H1 (cell line): ENCODE measurements around the gene ERI2. TPM values are rescaled to one million over a fixed set of nuclear protein-coding genes. Genes with fewer than 3 reads are reported as not detected.

Source experiments
- CTCF ChIA-PET: fragments of 300-600 bp; sonication (Branson Sonifier 250); formaldehyde crosslinking; loops from one replicate; lab custom pipeline; 2021; ENCODE audit not compliant: partially characterized antibody; lab: Charles Lee
- POLR2A ChIA-PET: fragments of 300-600 bp; sonication (Branson Sonifier 250); formaldehyde crosslinking; loops from one replicate; lab custom pipeline; 2021; ENCODE audit warnings: inconsistent platforms; ENCODE audit not compliant: partially characterized antibody; lab: Charles Lee
- DNase-seq, 2 experiments: peaks; one replicate each; pipeline versions ENCODE4 v3.0.0 to v3.0.0-alpha.2; 2010 to 2022; ENCODE audit warnings: low spot score in 2 of 2, low read depth in 1 of 2, mixed read lengths in 1 of 2
- FAIRE-seq: peaks from 2 replicates; lab custom pipeline; 2011; peaks lifted over from hg19 to GRCh38; lab: Jason Lieb, UNC
- H2AFZ ChIP-seq: 2 replicates; pipeline ENCODE4 v1.8.1; 2012; ENCODE audit warnings: low read length, inconsistent platforms
- H2AK5ac ChIP-seq: 2 replicates; pipeline ENCODE4 v1.6.1; 2013; ENCODE audit warnings: low read depth, low read length
- H2BK120ac ChIP-seq: replicated peaks from 2 replicates; pipeline ENCODE3; 2013; ENCODE audit warnings: low read depth, low read length, inconsistent platforms
- H2BK12ac ChIP-seq: 2 replicates; pipeline ENCODE4 v1.6.1; 2013; ENCODE audit warnings: low read depth, low read length
- H2BK15ac ChIP-seq: 2 replicates; pipeline ENCODE4 v1.6.1; 2013; ENCODE audit warnings: low read length
- H2BK20ac ChIP-seq: 2 replicates; pipeline ENCODE4 v1.6.1; 2013; ENCODE audit warnings: low read length
- H2BK5ac ChIP-seq: 2 replicates; pipeline ENCODE4 v1.6.1; 2013; ENCODE audit warnings: low read depth, low read length
- H3K14ac ChIP-seq: 2 replicates; pipeline ENCODE4 v1.6.1; 2013; ENCODE audit warnings: inconsistent platforms; ENCODE audit not compliant: insufficient read length
- H3K18ac ChIP-seq: 2 replicates; pipeline ENCODE4 v1.6.1; 2013; ENCODE audit warnings: low read length; ENCODE audit errors: extremely low read depth
- H3K23ac ChIP-seq: 2 replicates; pipeline ENCODE4 v1.6.1; 2013; ENCODE audit warnings: inconsistent platforms; ENCODE audit not compliant: insufficient read length
- H3K23me2 ChIP-seq: 2 replicates; pipeline ENCODE4 v1.6.1; 2013; ENCODE audit warnings: low read depth, low read length
- H3K27ac ChIP-seq: 2 replicates; pipeline ENCODE4 v1.6.1; 2011; ENCODE audit warnings: low read depth, low read length, inconsistent platforms
- H3K27me3 ChIP-seq, 4 experiments: replicated peaks in 1 of 4; 1 replicate in 1 of 4; 2 replicates in 3 of 4; pipeline versions ENCODE4 v1.6.1 to v1.8.1; 2011 to 2013; ENCODE audit warnings: low read length in 3 of 4, mild to moderate bottlenecking in 3 of 4, inconsistent platforms in 2 of 4, mixed read lengths in 2 of 4, moderate library complexity in 1 of 4; ENCODE audit not compliant: control insufficient read depth in 3 of 4, insufficient read depth in 3 of 4; ENCODE audit errors: extremely low read depth in 1 of 4
- H3K36me3 ChIP-seq, 4 experiments: 2 replicates each; pipeline versions ENCODE4 v1.6.1 to v1.8.1; 2011 to 2013; ENCODE audit warnings: mild to moderate bottlenecking in 4 of 4, low read length in 3 of 4, moderate library complexity in 2 of 4, control low read depth in 1 of 4, inconsistent platforms in 1 of 4; ENCODE audit not compliant: insufficient read depth in 4 of 4, control insufficient read depth in 2 of 4
- H3K4ac ChIP-seq: replicated peaks from 2 replicates; pipeline ENCODE3; 2013; ENCODE audit warnings: low read length, low read depth, mixed read lengths, inconsistent platforms; ENCODE audit not compliant: insufficient read length
- H3K4me1 ChIP-seq, 4 experiments: replicated peaks in 1 of 4; 1 replicate in 1 of 4; 2 replicates in 3 of 4; pipeline versions ENCODE4 v1.6.1 to v1.8.1; 2011 to 2013; ENCODE audit warnings: low read length in 3 of 4, inconsistent platforms in 2 of 4, mixed read lengths in 1 of 4; ENCODE audit not compliant: insufficient read depth in 4 of 4, control insufficient read depth in 3 of 4
- H3K4me2 ChIP-seq, 2 experiments: 2 replicates each; pipeline versions ENCODE4 v1.6.1 to v1.8.1; 2011 to 2013; ENCODE audit warnings: low read depth in 2 of 2, low read length in 2 of 2, control low read depth in 1 of 2, inconsistent platforms in 1 of 2, mild to moderate bottlenecking in 1 of 2; ENCODE audit not compliant: insufficient read depth in 1 of 2
- H3K4me3 ChIP-seq, 4 experiments: fragments of 200-600, 300-600 bp in 1 of 4; sonication (generic), shearing (Covaris generic), sonication (Bioruptor Twin) in 1 of 4; 2 replicates each; pipeline versions ENCODE4 v1.5.1 to v1.8.1; 2011 to 2016; ENCODE audit warnings: low read length in 4 of 4, low read depth in 3 of 4, control low read depth in 2 of 4, inconsistent platforms in 2 of 4, mild to moderate bottlenecking in 2 of 4, mixed read lengths in 1 of 4, moderate library complexity in 1 of 4; ENCODE audit not compliant: insufficient read depth in 2 of 4; ENCODE audit errors: extremely low read depth in 1 of 4
- H3K56ac ChIP-seq: replicated peaks from 2 replicates; pipeline ENCODE3; 2013; ENCODE audit warnings: low read depth, mild to moderate bottlenecking, mixed read lengths, low read length, inconsistent platforms; ENCODE audit not compliant: insufficient read length
- H3K79me1 ChIP-seq: 2 replicates; pipeline ENCODE4 v1.6.1; 2013; ENCODE audit warnings: low read depth, low read length, control low read depth
- H3K79me2 ChIP-seq, 2 experiments: 2 replicates each; pipeline versions ENCODE4 v1.6.1 to v1.8.1; 2012 to 2013; ENCODE audit warnings: low read length in 2 of 2, mild to moderate bottlenecking in 2 of 2, inconsistent platforms in 1 of 2; ENCODE audit not compliant: insufficient read depth in 2 of 2, control insufficient read depth in 1 of 2
- H3K9ac ChIP-seq, 4 experiments: replicated peaks in 1 of 4; 1 replicate in 1 of 4; 2 replicates in 3 of 4; pipeline versions ENCODE4 v1.6.1 to v1.8.1; 2011 to 2013; ENCODE audit warnings: low read depth in 3 of 4, low read length in 3 of 4, control low read depth in 2 of 4, mild to moderate bottlenecking in 2 of 4, moderate library complexity in 2 of 4, inconsistent platforms in 1 of 4; ENCODE audit errors: extremely low read depth in 1 of 4
- H3K9me3 ChIP-seq, 2 experiments: 2 replicates each; pipeline versions ENCODE4 v1.6.1 to v1.8.1; 2012 to 2013; ENCODE audit warnings: mild to moderate bottlenecking in 2 of 2, moderate library complexity in 2 of 2, control low read depth in 1 of 2, inconsistent platforms in 1 of 2, low read depth in 1 of 2, low read length in 1 of 2, mixed read lengths in 1 of 2; ENCODE audit not compliant: insufficient read depth in 2 of 2
- H4K20me1 ChIP-seq, 2 experiments: replicated peaks in 1 of 2; 2 replicates each; pipeline versions ENCODE3 to v1.8.1; 2011 to 2013; ENCODE audit warnings: inconsistent platforms in 2 of 2, low read length in 2 of 2, mild to moderate bottlenecking in 1 of 2; ENCODE audit not compliant: insufficient read depth in 2 of 2, control insufficient read depth in 1 of 2
- H4K5ac ChIP-seq: 2 replicates; pipeline ENCODE4 v1.6.1; 2013; ENCODE audit warnings: low read length, low read depth, mixed read lengths, inconsistent platforms; ENCODE audit not compliant: insufficient read length
- H4K8ac ChIP-seq: 2 replicates; pipeline ENCODE4 v1.8.0; 2013; ENCODE audit warnings: mild to moderate bottlenecking, moderate library complexity, low read length, inconsistent platforms; ENCODE audit not compliant: insufficient read depth; ENCODE audit errors: extremely low read depth
- H4K91ac ChIP-seq: replicated peaks from 2 replicates; pipeline ENCODE3; 2013; ENCODE audit warnings: low read length, mixed read lengths, inconsistent platforms; ENCODE audit not compliant: insufficient read length
- ASH2L ChIP-seq: fragments of 200-600, 300-600 bp; sonication (generic); IDR thresholded peaks from one replicate; pipeline ENCODE4 v1.7.1; 2017; ENCODE audit warnings: low read length
- CBX5 ChIP-seq: fragments of 300-800, 300-1000 bp; sonication (generic); IDR thresholded peaks from 2 replicates; pipeline ENCODE4 v1.7.1; 2016; ENCODE audit warnings: antibody characterized with exemption, low read length, low read depth
- CHD1 ChIP-seq: IDR thresholded peaks from 2 replicates; pipeline ENCODE4 v1.6.1; 2012; ENCODE audit warnings: low read depth, low read length, improper control_type of control experiment
- GABPA ChIP-seq: IDR thresholded peaks from 2 replicates; pipeline ENCODE4 v1.6.1; 2011; ENCODE audit warnings: mild to moderate bottlenecking, low read length, moderate library complexity, borderline replicate concordance; ENCODE audit not compliant: insufficient read depth
- KDM4A ChIP-seq: IDR thresholded peaks from one replicate; pipeline ENCODE4 v1.7.1; 2012; ENCODE audit warnings: low read depth, mild to moderate bottlenecking, moderate library complexity, low read length, inconsistent platforms; ENCODE audit not compliant: severe bottlenecking
- RBBP5 ChIP-seq: IDR thresholded peaks from 2 replicates; pipeline ENCODE4 v1.7.1; 2012; ENCODE audit warnings: low read depth, mild to moderate bottlenecking, inconsistent platforms, low read length, moderate library complexity, borderline replicate concordance
- TAF1 ChIP-seq: IDR thresholded peaks from 2 replicates; pipeline ENCODE4 v1.6.1; 2011; ENCODE audit warnings: mild to moderate bottlenecking, low read depth, low read length
- WGBS, 2 experiments: shearing (Covaris generic) in 1 of 2; methylation state at CpG; one replicate each; pipeline versions ENCODE4 v1.1.6 to v1.1.7; 2013 to 2015; ENCODE audit warnings: low lambda C conversion rate in 2 of 2, mixed read lengths in 2 of 2, inconsistent platforms in 1 of 2, low coverage in 1 of 2, missing lambda C conversion rate in 1 of 2; ENCODE audit not compliant: insufficient replicate concordance in 2 of 2, insufficient coverage in 1 of 2, insufficient read length in 1 of 2; ENCODE audit errors: extremely low coverage in 1 of 2, missing lambda C conversion rate in 1 of 2; 5-methylcytosine and 5-hydroxymethylcytosine counted together
- polyA plus RNA-seq, 7 experiments: library from polyadenylated mRNA; depleted of rRNA in 3 of 7; stranded (reverse) in 5 of 7; unstranded in 2 of 7; fragments of >200 nt in 5 of 7; fragments of 200-250 nt in 2 of 7; gene quantifications; 1 replicate in 5 of 7; 2 replicates in 1 of 7; 4 replicates in 1 of 7; pipeline versions ENCODE4 v1.2.1 to v1.2.3, GENCODE V29; 2011 to 2013; ENCODE audit warnings: missing spikeins in 2 of 7, mixed read lengths in 2 of 7
- total RNA-seq: library from RNA; stranded (reverse); fragmentation: NEBNext Ultra II Directional; extraction: Animal tissue kit (Norgen Biotek cat#: 25700); gene quantifications from 2 replicates; pipeline ENCODE4 v1.2.1, GENCODE V29; 2021
- TF ChIP-seq, protein P1 (sequence below): IDR thresholded peaks from 2 replicates; pipeline ENCODE4 v1.6.1; 2011; ENCODE audit warnings: low read length, improper control_type of control experiment
- TF ChIP-seq, protein P2 (sequence below): IDR thresholded peaks from 2 replicates; pipeline ENCODE4 v1.6.1; 2012; ENCODE audit warnings: inconsistent platforms

Gene ERI2
- total and polyA plus RNA-seq, 2 of the 8 experiments (the other 6 are each of a cell fraction or from before 2014, with no cell fraction given): 11.0 to 12.6 TPM

DNA sequence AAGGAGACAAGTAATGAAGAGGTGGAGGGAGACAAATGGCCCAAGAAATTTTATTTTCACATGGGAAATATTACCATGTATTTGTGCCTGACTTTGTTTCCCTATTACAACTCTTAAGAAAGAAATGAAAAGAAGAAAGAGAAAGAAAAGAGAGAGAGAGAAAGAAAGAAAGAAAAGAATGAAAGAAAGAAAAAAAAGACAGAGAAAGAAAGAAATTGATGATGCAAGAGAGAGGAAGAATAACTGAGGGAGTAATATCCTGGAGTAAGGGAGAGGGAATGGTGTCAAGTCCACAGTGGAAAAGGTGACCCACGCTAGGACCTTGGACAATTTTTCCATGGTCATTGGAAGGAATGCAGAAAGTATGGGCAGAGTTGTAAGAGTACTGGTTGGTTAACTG, 52.5 kb downstream of the ERI2 start:
- CTCF ChIA-PET: no interaction called here
- no peak overlapping the region for H4K8ac ChIP-seq
- 67% methylated on average over 1 of the region's 1 CpG; no CpG with 5 or more reads in 1 of the 2 experiments for WGBS, 2 experiments

More for the DNA sequence above, 52.5 kb downstream of the ERI2 start:
- H2BK20ac ChIP-seq: no peak overlapping the region
- no peak overlapping the region for H3K4me3 ChIP-seq
- DNase-seq (no peak), FAIRE-seq (no peak)
- H3K23me2 ChIP-seq: no peaks in the 10 kb centered on the region
- no peak overlapping the region for H3K56ac ChIP-seq
- no peak overlapping the region for H3K14ac ChIP-seq
- no peaks in the 10 kb centered on the region for H3K36me3 ChIP-seq
- no peak overlapping the region for H2BK12ac ChIP-seq
- H3K18ac ChIP-seq: no peak overlapping the region
- H3K79me1 ChIP-seq: no peaks in the 10 kb centered on the region
- no peak overlapping the region for H2AFZ ChIP-seq
- H3K27me3 ChIP-seq: no peaks in the 10 kb centered on the region
- H4K91ac ChIP-seq: no peak overlapping the region
- no peak overlapping the region for H3K4ac ChIP-seq
- TF ChIP-seq, protein P1, sequence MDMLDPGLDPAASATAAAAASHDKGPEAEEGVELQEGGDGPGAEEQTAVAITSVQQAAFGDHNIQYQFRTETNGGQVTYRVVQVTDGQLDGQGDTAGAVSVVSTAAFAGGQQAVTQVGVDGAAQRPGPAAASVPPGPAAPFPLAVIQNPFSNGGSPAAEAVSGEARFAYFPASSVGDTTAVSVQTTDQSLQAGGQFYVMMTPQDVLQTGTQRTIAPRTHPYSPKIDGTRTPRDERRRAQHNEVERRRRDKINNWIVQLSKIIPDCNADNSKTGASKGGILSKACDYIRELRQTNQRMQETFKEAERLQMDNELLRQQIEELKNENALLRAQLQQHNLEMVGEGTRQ: no peak
- TF ChIP-seq ASH2L (no peak), KDM4A (no peak), GABPA (no peak), CBX5 (no peak), CHD1 (no peak), TAF1 (no peak), RBBP5 (no peak)
- TF ChIP-seq, protein P2, sequence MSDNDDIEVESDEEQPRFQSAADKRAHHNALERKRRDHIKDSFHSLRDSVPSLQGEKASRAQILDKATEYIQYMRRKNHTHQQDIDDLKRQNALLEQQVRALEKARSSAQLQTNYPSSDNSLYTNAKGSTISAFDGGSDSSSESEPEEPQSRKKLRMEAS: no peak
- H4K20me1 ChIP-seq: no peaks in the 10 kb centered on the region
- POLR2A ChIA-PET: no interaction called here
- H3K23ac ChIP-seq: no peak overlapping the region
- H3K4me2 ChIP-seq: no peak overlapping the region
- no peak overlapping the region for H4K5ac ChIP-seq
- H3K9me3 ChIP-seq: no peaks in the 10 kb centered on the region
- no peak overlapping the region for H2BK120ac ChIP-seq
- no peaks in the 10 kb centered on the region for H3K79me2 ChIP-seq
- no peak overlapping the region for H2AK5ac ChIP-seq
- no peak overlapping the region for H3K27ac ChIP-seq
- no peak overlapping the region for H2BK15ac ChIP-seq
- no peaks in the 10 kb centered on the region for H3K4me1 ChIP-seq
- H3K9ac ChIP-seq: no peak overlapping the region
- no peak overlapping the region for H2BK5ac ChIP-seq
